DMS114 treated with DMSO at 0.1 percent for 48 hours (cell line): ENCODE measurements around the gene WLS.

ENCODE experiments used
- DNase-seq: peaks from one replicate; lab custom pipeline; 2025; ENCODE audit not compliant: unreplicated experiment; lab: John Stamatoyannopoulos, UW

WLS gene

DNA sequence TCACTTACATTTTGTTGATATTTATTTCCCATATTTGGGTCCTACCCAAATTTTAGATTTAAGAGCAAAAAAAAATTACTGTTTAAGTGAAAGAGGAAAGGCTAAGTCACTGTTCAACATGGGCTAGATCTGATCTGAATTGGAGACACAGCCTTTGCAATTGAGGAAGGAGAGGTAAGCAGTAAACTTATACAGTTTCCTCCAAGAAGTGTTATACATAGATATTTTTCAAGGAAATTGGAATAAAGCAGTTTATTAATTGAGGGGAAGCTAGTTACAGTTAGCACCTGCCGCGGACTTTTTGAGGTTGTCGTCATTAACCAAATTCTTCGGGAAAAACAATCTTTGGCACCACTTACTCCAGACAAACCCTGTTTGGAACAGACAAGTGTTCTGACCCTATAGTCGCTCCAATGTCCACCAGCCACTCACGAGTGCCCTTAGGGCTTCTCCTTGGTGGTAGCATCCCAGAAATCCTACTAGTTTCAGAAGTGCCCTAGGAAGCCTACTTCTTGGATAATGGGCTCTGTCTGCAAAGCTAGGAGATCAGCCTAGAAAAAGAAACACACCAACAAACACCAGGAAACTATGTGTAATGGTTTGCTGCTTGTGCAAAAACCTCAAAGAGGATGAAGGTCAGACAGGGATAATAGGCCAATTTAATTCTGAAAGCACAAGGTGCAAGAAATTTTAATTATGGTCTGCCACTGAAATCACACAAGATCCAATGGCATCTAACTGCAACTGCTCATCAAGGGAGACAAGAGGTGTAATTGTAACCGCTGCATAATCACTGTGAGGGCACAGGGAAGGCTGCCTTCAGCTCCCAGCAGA lies 2.5 kb downstream of the WLS start:
- no peak for DNase-seq

DNA sequence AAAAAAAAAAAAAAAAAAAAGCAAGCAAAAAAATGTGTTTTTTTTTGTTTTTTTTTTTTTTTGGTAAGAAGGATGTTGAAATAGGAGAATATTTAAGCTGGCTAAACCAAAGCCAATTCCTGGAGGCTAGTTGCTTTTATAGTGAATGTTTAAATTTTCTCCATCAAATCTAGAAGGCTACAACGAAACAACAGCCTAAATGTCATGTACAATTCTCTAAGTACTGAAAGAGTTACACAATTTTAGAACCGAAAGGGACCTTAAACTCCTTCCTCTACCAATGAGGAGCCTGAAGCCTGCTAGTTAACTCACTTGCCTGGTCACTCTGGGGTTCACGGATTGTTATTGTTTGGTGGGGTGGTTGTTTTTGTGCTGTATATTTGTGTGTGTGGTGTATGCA lies 3.5 kb downstream of the WLS start:
- DNase-seq = no peak

DNA sequence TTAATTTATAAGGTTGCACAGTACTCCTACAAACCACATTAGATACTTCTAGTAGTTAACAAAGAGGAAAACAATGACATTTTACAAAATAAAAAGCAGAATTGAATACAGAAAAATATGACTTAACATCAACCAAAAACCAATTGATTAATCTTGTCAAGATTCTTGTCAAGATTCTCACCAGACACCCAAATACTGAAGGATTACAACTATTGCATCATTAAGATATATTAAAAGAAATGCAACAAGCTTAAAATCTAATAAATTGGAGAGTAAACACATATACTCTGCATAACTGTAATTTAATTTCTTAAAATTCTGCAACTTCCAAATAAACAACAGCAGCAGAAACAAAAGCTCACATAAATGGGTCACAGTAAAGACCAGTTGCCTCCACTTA lies 4.7 kb downstream of the WLS start:
- no peak for DNase-seq

DNA sequence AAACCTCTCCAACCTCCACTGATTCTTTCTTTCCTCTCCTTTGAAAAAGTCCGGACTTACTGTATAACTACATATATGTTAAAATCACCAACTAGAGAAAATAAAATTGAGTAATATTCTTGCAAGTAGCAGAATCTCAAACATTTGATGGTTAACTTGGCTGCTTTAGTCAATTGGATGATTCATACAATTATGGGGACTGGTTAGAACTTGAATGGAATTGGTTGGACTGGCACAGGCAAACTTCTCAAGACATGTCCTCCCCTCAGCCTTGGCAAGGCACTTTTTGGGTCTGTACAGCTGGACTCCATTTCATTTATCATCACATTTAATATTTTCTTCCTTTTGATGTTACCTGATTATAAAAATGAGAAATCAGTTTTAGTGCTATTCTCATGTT lies 6.5 kb downstream of the WLS start:
- DNase-seq = no peak

DNA sequence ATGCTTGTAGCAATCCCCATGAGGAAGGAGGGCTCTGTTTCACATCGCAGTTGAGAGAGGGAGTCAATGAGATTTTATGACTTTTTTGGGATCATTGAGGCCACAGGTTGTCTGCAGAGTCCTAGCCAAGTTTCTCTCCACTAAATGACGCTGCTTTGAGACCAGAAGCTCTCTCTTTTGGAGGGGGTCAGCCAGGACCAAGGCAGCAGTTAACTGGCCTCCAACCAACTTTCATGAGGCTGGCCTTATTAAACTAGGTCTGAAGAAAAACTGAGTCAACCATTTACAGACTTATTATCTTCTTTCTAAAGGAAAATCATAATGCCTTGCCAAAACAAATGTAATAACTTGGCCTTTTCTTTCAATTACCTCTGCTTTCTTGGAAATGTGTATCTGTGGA lies 8.6 kb downstream of the WLS start:
- no peak for DNase-seq

DNA sequence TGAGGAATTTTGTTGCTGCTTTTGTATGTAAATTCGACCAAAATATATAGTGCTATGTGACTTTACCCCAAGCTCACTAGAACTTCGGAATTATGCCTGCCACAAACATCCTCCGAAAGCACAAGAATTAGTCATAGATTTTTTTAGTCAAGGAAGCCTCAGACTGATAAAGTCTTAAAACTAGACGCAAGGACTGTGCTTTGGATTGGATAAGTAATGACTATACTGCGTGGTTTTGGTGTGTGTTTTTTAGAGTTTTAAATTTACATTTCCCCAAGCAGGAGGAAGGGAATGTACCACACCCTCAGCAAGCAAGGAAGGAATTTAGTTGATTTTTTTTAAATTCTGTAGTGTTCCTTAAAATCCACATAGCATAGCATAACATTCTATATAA lies 10.3 kb downstream of the WLS start:
- DNase-seq = no peak

DNA sequence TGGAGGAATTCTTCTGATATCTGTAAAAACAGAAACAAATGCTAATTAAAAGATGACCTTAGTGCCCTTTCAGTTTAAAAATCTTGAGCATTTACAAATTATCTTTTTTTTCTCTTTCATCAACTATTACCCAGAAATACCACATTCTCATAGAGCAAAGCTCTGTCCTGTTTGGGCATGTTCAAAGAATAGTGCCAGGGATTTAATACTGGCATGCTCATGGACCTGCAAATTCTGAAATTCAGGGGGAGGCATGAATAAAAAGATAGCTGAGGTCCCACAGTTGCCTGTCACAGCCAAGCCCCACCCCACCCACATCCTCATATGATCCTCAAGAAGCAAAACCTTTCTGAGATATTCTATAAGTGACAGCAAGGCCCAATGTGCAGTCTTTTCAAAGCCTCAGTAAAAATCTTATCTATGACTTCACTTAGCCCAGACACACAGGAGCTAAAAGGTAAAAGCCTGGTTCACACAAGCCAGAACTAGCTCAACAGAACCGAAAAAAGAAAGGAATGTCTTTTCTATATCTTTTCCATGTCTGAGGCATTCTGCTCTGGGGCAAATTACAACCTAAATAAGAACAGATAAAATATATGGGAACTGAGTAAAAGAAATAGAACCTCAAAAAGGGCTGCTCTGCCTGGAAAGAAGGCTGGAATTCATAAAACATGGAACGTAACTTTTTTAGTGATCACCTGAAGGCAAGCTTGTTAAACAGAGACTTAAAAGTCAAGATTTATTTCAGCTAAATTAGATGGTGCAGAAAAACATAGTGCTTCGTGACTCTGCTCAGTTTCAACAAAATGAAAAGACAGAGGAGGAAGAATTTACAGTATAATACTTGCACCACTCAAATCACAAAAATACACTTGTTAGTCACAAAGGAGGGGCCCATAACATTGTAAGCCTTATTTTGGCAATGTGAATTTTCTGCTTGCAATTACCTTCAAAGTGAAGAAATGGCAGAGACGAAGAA lies 11.0 kb downstream of the WLS start:
- DNase-seq = no peak

DNA sequence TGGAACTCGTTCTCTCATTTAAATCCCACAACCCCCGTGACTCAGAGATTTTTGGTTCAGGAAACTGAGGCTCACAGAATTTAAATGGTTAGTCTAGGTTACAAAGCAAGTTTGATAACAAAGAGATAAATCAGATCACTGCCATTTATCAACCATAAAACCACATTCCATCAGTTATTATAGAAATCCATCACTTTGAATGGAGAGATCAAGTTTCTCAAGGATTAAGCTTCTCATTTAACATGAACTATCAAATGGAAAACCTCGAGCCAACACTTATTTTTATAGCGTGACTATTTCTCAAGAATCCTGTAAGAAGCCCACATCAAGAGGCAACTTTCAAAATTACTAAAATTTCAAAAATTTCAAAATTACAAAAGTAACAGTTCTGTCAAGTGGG lies 11.9 kb downstream of the WLS start:
- DNase-seq = no peak

DNA sequence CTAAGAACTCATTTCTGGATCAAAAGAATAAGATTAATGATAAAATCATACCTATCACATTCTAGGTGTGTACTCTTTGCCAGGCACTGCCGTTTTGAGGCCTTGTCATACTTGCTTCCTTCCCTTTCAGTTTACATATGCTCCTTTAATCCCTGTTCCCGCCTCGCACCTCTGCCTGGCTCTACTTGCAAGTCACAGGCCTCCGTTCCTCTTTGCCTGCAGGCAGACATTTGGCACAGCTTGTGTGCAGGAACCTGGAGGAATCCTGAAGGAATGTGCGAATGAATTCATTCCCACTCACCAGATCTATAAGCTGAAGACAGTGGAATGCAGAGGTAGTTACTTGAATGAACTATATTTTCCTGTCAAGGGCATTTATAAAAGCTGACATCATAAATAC lies 13.8 kb downstream of the WLS start:
- no peak for DNase-seq

DNA sequence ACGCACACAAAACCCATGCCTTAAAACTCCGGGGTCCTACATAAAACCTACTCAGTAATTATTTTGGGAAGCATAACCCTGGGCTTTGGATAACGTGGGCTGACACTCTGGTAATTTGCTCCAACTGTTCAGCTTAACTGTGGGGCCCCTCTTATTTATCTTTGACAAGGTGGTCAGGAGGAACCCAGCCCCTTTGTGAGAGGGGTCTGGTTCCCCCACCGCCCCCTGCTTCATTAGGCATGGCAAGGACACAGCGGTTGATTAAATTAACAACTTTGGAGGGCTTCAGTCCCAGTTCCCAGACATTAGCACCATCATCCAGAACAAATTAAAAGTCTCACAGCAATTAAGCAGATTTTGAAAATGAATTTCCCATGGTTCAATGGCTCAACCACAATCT lies 14.7 kb downstream of the WLS start:
- DNase-seq = no peak

DNA sequence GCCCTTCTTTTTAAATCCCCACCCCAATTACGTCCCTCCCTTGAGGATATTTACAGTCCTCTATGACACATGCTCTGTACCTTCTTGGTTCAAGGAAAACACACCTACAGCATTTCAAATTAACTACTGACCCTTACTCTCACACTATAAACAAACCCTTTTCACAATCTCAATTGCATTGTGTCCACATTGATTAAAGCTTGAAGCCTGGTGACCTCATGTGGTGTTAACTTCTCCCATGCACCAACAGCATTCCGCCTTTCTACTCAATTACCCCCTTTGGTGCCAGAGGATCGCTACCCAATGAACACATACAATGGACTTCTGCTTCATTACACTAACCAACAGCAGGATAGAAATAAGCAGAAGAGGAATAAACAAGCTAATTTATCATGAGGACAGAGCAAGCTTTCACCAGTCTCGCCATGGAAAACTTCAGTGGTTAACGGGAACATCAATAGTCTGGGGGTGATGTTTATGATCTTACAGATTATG lies 15.2 kb downstream of the WLS start:
- no peak for DNase-seq

DNA sequence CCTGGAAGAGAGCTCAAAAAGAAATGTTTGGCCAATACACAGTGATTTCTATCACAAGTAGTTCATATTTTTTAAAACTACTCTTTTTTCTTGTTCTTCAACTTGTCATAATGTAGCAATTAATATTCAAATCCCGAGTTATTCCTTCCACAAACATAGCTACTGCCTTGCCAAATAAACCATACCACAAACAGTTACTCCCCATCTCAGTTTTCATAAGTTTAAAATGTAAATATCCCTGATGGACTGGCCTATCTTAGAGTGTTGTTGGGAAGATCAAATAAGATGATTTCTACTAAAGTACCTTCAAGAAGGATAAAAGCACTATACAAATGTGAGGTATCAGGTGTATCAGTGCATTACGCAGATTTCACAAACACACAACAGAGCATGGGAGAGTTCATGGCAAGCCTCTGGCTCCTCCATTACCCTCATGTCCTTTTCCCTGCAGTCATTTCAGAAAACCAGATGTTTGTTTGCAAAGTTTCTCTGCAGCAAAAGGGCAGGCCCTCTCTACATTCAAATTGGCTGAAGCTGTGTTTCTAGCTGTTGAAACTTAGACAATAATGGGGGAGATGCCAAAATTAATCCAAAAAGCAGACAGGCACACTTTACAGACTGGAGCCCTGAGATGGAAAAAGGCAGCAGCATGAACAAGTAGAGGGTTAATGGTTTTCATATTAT lies 16.1 kb downstream of the WLS start:
- DNase-seq = no peak

DNA sequence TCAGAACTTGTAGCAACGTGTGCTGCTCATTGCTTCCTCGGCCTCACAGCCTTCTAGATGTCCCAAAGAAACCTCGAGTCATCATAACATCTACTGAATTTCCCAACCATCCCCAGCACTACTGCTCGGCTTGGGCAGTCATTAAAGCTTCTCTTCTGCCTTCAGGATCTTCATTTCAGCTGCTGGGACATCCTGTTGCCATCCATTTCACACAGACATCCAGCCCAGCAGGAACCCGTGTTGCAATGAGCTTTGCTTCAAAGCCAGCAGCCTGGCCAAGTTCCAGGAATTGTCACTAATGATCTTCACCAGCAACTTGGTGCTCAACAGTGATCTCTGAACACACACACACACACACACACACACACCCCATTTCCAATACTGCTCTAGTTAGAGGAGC lies 18.5 kb downstream of the WLS start:
- DNase-seq = no peak

DNA sequence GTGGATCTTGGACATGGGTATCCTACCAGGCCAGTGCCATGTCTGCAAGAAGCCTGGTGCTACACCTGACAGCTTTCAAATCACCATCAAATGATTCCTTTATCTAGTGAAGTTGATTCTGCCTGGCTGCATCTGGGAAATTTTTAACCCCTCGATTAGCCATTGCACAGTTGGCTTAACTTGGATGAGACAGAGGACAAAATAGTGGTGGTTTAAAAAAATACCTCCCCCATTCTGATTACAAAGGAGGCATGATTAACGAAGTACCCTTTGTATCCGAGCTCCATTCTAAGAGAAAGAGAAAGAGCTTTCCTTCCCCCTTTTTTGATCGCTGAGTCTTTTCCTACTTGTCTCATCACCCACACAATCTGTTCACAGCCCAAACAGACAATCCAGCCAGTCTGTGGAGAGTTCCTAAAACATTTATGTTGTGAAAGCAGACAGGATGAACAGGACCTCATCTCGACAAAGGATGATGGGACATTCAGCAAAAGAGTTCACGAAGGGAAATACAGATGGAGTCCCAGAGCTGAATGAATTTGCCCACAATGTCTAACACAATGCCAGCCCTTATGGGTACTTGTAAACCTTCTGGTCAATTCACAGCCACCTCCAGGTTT lies 20.5 kb downstream of the WLS start:
- DNase-seq = no peak

DNA sequence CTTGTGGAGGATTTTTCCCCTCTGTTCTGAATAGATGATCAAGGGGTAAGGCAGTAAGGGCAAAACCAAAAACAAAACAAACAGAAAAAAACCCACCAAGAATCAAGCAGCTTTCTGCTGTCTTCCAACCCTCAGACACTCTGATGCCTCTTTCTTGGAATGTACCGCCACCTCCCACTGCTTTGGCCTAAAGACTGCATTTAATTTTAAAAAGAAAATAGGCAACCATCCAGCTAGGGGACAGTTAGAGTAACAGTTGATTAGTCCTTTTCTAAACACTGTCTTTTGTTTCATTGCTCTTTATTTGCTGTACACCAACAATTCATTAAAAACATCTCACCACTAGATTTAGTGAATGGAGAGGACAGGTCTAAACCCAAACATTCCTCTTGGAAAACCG lies 21.5 kb downstream of the WLS start:
- DNase-seq = no peak

DNA sequence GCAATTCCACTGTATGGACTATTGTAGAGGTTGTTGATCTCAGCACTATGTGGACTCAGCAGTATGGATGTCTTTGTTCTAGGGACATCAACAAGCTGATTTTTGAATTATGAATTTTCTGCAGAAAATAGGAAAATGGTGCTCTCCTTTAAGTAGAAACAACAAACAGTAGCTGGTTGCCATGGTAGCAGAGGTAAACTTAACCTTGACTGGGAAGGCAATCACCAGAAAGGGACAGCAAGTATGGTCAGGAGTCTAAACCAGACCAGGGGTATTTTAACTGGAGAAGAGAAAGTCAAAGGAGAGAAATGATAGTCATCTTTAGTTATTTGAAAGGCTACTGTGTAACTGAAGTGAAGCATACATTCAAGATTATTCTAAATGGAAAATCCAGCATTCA lies 22.3 kb downstream of the WLS start:
- no peak for DNase-seq

DNA sequence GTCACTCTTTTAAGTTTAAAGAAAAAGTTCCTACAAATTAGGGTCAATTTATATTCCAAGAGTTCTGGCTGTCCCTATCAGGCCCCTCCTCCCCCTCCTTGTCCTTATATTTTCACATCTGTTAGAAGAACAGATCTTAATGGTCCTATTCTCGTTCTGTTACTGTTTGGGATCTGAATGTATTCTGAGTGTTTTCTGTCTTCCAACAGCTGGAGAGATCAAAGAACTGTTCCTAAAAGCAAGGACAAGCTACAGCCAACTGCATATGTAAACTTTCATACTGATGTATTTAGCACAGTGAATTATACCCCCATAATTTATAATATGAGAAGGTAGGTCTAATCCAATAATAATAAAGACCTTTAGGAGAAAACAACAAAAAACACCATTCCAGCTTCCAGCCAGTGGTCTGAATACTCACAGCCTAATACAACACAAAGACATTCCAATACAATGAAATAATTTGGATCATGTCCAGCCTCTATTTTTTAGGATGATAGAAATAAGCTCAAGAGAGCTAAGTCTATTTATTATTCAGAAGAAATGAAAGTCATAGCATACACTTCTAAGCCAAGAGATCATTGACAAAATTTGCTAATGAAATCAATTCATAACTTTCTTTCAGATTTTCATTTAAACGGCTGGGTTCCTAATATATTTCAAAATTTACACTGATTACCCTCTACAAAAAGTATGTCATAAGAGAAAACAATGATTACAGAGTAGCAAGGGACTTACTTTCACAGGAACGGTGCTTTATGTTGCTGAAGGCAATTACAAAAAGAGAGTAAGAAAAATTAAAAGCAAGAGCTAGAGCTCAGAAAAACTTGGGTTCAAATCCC lies 25.3 kb downstream of the WLS start:
- no peak for DNase-seq

DNA sequence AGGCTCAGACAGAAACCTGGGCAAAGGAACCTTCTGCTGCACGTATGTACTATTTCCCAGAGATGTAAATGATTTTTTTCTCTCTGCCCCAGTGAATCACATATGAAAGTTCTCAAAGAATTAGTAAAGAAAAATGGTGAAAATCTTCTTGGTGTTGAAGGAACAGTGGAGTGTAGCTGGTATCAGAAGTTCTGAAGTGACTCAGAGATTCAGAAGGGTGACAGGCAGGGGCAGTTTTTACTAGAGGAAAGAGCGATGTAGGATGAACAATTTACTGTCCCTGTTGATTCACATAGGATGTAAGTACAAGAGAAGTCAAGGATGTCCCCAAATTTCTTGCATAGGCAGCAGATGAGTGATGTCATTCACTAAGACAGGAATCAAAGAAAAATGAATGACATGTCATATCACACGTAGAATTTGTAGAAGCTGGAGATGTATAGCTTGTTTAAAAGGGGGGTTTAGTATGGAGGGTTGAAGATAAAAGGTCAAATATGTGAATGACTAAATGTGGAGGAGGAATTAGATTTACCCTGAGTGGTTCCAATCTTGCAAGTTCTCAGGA lies 26.4 kb downstream of the WLS start:
- DNase-seq = no peak

DNA sequence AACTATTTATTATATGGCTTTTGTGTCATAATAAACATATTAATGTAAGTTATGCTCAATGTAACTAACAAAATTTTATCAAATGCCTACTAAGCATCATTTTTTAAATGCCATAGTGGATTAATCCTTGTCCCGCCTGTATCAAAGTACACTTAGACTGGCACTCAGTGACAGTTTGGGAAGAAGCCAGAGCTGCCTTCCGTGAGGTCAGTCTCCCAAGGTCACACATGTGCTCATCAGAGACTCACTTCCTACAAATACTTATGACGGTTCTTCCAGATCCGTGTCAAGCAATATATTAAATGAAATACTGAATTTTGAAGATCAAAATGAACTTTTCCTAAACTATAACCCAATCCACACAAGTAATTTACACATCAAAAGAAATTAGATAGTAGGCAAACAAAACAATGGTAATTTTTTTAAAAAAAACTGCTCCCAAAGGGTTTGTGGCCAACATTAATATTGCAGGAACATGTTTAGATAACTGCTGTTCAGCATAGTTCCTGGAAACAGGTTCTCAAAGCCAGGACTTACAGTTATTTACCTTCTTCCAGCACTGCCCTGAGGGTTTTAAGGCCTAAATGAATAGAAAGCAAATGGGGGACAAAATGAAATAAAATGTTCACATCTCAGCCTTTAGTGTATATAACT lies 27.2 kb downstream of the WLS start:
- no peak for DNase-seq
